ENCODE data around the gene ECM1.
A peak's percentile ranks its signal among the peaks of the same experiment; 100 is the strongest.

ECM1 gene

DNA sequence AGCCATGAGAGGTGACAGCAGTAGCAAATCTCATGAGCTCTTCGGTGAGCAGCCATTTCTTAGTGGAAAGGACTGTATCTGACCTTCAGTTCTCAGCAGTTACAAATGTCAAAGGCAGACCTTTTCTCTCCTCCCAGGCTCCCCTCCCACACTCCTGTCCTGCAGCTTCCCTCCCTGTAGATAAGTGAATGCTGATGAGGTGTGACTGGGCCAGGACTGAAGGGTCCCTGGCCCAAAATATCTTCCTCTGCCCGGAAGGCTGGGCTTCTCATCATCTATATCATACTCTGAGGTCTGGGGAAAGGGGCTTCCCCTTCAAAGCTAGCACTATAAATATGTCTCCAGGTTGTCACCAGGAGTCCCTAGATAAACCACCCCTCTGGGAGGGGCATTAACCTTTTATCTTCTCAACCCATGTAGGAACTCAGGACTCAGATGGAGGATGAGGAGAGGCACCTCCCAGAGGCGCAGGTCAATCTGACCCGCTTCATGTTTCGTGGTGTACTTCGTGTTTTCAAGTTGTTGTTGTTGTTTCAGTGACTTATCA is 37.6 kb downstream of the ECM1 start:
- DNase-seq (ENCODE audit: extremely low spot score): no peak
- TF ChIP-seq, protein P1, sequence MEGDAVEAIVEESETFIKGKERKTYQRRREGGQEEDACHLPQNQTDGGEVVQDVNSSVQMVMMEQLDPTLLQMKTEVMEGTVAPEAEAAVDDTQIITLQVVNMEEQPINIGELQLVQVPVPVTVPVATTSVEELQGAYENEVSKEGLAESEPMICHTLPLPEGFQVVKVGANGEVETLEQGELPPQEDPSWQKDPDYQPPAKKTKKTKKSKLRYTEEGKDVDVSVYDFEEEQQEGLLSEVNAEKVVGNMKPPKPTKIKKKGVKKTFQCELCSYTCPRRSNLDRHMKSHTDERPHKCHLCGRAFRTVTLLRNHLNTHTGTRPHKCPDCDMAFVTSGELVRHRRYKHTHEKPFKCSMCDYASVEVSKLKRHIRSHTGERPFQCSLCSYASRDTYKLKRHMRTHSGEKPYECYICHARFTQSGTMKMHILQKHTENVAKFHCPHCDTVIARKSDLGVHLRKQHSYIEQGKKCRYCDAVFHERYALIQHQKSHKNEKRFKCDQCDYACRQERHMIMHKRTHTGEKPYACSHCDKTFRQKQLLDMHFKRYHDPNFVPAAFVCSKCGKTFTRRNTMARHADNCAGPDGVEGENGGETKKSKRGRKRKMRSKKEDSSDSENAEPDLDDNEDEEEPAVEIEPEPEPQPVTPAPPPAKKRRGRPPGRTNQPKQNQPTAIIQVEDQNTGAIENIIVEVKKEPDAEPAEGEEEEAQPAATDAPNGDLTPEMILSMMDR (IDR thresholded peaks at IDR 0.05; ENCODE audit: control extremely low read depth, extremely low read depth, low read depth, missing control alignments): no peak
- CTCF ChIA-PET: interaction anchor here (3.8 to 9.0 kb wide), 2 partner anchors 13 to 15 kb away, joined by 25 to 100 read pairs; no protein-coding TSS in a partner anchor
- POLR2A ChIA-PET: no interaction called here

DNA sequence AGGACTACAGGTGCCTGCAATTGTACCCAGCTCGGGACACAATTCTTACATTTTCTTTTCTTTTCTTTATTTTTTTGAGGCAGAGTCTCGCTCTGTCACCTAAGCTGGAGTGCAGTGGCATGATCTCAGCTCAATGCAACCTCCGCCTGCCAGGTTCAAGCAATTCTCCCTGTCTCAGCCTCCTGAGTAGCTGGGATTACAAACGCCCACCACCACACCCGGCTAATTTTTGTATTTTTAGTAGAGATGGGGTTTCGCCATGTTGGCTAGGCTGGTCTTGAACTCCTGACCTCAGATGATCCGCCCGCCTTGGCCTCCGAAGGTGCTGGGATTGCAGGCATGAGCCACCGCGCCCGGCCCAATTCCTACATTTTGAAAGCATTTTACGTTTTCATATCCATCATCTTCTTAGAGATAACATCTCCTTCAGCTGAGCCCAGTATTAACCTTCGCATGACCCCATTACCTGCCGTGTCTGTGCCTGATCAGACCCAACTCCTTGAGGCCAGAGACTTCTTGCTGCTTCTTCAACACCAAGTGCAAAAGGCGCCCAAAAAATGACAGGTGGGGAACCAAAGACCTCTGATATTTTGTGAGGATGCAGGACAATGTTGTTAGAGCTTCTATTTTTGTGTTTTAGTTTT is 38.5 kb downstream of the ECM1 start:
- no peak for DNase-seq (ENCODE audit: extremely low spot score)
- TF ChIP-seq, protein P1 (IDR thresholded peaks at IDR 0.05; ENCODE audit: control extremely low read depth, extremely low read depth, low read depth, missing control alignments): no peak
- ChIA-PET CTCF (interaction anchor here (3.8 to 9.0 kb wide), 2 partner anchors 14 to 15 kb away, joined by 25 to 100 read pairs; no protein-coding TSS in a partner anchor), POLR2A (interaction anchor here (1.0 kb wide), 1 partner anchor 33 kb away, joined by 3 read pairs; the partner anchor contains the start of gene MCL1)

DNA sequence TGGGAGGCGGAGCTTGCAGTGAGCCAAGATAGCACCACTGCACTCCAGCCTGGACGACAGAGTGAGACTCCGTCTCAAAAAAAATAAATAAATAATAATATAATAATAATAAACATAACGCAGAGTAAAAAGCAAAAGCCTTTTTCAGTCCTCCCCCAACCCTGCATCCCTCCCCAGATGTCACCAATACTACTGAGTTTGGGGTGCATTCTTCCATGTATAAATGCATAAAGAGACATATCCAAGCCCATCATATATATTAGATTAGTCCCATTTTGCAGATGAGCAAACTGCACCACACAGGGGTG is 40.4 kb downstream of the ECM1 start:
- TF ChIP-seq, protein P1 (IDR thresholded peaks at IDR 0.05; ENCODE audit: control extremely low read depth, extremely low read depth, low read depth, missing control alignments): no peak
- no peak for DNase-seq (ENCODE audit: extremely low spot score)
- POLR2A ChIA-PET: no interaction called here
- CTCF ChIA-PET: interaction anchor here (0.9 to 9.0 kb wide), 5 partner anchors 11 to 32 kb away, joined by 3 to 100 read pairs (median 5); partner anchors contain the start of gene FALEC

DNA sequence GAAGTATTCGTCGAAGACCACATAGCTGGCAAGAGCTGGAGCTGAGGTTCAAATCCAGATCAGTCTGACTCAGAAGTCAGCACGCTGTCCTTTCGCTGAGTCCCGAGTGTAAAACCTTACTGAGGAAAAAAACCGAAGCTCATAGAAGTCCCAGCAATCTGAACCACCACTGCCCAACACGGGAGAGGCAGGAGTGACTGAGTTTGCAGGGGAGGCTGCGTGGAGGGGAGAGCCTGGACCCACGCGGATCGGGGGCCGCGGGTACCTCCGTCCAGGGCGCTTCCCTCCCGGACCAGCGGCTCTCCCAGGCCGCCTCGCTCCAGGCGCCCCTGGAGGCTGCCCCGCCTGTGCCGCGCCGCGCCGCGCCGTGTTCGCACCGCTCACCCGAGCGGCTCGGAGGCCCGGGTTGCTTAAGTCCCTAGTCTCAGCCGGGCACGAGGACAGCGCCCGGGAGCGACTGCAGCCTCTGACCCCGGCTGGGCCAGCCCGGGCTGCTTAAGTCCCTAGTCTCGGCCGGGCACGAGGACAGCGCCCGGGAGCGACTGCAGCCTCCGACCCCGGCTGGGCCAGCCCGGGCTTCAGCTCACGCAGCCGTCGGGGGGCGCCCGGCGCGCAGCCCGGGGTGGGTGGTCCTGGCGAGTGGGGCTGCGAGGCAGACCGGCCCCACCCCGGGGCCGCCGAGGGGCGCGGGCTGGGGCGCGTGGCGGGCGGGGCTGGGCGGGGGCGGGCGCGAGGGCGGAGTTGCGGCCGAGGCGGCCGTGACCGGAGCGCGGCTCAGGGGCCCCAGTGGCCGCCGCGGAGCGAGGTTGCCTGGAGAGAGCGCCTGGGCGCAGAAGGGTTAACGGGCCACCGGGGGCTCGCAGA is 41.0 kb downstream of the ECM1 start, which contains the start of gene ADAMTSL4:
Gene ADAMTSL4 (plus strand): TSS at position 777 of the 864 bp plus-strand sequence. CDS start 2,881 bp downstream, outside the sequence.
- TF ChIP-seq, protein P1 (IDR thresholded peaks at IDR 0.05; ENCODE audit: control extremely low read depth, extremely low read depth, low read depth, missing control alignments): no peak
- peak; percentile 70 for DNase-seq (ENCODE audit: extremely low spot score)
- POLR2A ChIA-PET: interaction anchor here (1.0 kb wide), 1 partner anchor 31 kb away, joined by 3 read pairs; the partner anchor contains the start of gene MCL1
- CTCF ChIA-PET: interaction anchor here (0.9 to 9.0 kb wide), 5 partner anchors 12 to 33 kb away, joined by 3 to 100 read pairs (median 5); partner anchors contain the start of gene FALEC

DNA sequence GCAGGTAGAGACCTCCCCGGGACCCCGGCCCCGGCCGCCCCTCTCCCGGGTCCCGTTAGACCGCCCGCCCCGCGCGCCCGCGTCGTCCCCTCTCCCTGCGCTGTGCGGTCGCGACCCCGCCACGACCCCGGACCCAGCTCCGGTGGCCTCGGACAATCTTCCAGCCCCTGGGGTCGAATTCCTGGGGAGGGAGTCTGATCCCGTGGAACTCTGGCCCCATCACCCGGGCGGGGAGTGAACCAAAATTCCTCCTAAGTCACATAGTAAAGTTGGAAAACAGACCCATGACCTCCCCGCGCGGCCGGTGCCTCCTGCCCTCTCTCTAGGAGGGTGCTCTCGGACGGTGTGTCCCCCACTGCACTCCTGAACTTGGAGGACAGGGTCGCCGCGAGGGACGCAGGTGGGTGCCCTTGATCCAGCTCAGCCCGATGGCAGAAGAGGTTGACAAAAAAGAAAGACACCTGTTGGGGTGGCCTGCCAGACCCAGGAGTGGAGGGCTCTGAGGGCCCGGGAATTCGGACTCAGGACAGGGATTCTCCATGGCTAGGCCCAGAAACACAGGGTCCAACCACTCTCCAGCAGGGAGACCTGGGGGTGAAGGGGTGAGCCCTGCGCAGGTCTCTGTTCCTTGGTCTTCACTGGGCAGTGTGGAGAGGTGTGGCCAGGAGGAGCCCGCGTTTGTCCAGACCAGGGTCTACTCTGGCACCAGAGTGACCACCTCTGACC is 41.8 kb downstream of the ECM1 start:
- CTCF ChIA-PET: interaction anchor here (1.4 to 9.0 kb wide), 3 partner anchors 11 to 16 kb away, joined by 5 to 100 read pairs (median 47); no protein-coding TSS in a partner anchor
- POLR2A ChIA-PET: interaction anchor here (1.0 kb wide), 1 partner anchor 30 kb away, joined by 3 read pairs; the partner anchor contains the start of gene MCL1
- DNase-seq (ENCODE audit: extremely low spot score): no peak
- TF ChIP-seq, protein P1 (IDR thresholded peaks at IDR 0.05; ENCODE audit: control extremely low read depth, extremely low read depth, low read depth, missing control alignments): no peak

All from GM10248 (cell line).